Measurements from ENCODE around the gene CD8A.
A peak's percentile ranks its signal among the peaks of the same experiment; 100 is the strongest.

Gene CD8A

GRCh38 chr2:86758405-86758804 is 32.3 kb downstream of the CD8A start:
- no peak for TF ChIP-seq MYC (IDR thresholded peaks at IDR 0.05; ENCODE audit: low read depth, low read length)
- no peak for TF ChIP-seq POLR2A (IDR thresholded peaks at IDR 0.05; ENCODE audit: extremely low read depth, insufficient read length)
- no peak for TF ChIP-seq MAX (IDR thresholded peaks at IDR 0.05; ENCODE audit: low read depth, low read length)
- no peak for TF ChIP-seq CTCF (IDR thresholded peaks at IDR 0.05; ENCODE audit: low read depth, low read length)
- DNase-seq (ENCODE audit: low read depth), result no peak
- H3K4me3 ChIP-seq (ENCODE audit: low read depth, low read length), result no peak overlapping the region

- DNase-seq (ENCODE audit: low read depth), result peak; percentile 9
- H3K4me3 ChIP-seq (ENCODE audit: low read depth, low read length), result no peak overlapping the region
- no peak for TF ChIP-seq MYC (IDR thresholded peaks at IDR 0.05; ENCODE audit: low read depth, low read length)
- no peak for TF ChIP-seq MAX (IDR thresholded peaks at IDR 0.05; ENCODE audit: low read depth, low read length)
- TF ChIP-seq CTCF (IDR thresholded peaks at IDR 0.05; ENCODE audit: low read depth, low read length), result no peak
- no peak for TF ChIP-seq POLR2A (IDR thresholded peaks at IDR 0.05; ENCODE audit: extremely low read depth, insufficient read length)
These were observed 37.1 kb downstream of the CD8A start for GRCh38 chr2:86753606-86754005.

DNA sequence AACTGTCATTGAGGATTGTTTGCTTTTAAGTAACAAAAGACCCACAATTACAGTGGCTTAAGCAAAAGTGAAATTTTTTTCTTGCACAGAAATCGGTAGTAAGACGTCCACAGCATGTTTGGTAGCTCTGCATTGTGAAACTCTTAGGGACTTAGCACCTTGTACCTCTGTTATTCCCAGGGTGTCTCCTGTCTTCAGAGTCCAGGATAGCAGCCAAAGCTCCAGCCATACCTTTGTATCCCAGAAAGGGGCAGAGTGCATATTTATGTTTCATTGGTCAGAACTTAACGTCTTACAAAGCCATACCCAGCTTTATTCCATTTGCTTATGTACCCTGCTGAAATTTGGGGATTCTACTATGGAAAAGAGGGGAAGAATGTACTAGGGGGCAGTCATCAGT is 37.8 kb downstream of the CD8A start:
- no peak overlapping the region for H3K4me3 ChIP-seq (ENCODE audit: low read depth, low read length)
- no peak for DNase-seq (ENCODE audit: low read depth)
- TF ChIP-seq POLR2A (IDR thresholded peaks at IDR 0.05; ENCODE audit: extremely low read depth, insufficient read length) (no peak), MAX (IDR thresholded peaks at IDR 0.05; ENCODE audit: low read depth, low read length) (no peak), MYC (IDR thresholded peaks at IDR 0.05; ENCODE audit: low read depth, low read length) (no peak), CTCF (IDR thresholded peaks at IDR 0.05; ENCODE audit: low read depth, low read length) (no peak)

GRCh38 chr2:86751778-86752177 is 38.9 kb downstream of the CD8A start:
- no peak overlapping the region for H3K4me3 ChIP-seq (ENCODE audit: low read depth, low read length)
- no peak for DNase-seq (ENCODE audit: low read depth)
- TF ChIP-seq POLR2A (IDR thresholded peaks at IDR 0.05; ENCODE audit: extremely low read depth, insufficient read length) (no peak), MYC (IDR thresholded peaks at IDR 0.05; ENCODE audit: low read depth, low read length) (no peak), CTCF (IDR thresholded peaks at IDR 0.05; ENCODE audit: low read depth, low read length) (no peak), MAX (IDR thresholded peaks at IDR 0.05; ENCODE audit: low read depth, low read length) (no peak)

DNA sequence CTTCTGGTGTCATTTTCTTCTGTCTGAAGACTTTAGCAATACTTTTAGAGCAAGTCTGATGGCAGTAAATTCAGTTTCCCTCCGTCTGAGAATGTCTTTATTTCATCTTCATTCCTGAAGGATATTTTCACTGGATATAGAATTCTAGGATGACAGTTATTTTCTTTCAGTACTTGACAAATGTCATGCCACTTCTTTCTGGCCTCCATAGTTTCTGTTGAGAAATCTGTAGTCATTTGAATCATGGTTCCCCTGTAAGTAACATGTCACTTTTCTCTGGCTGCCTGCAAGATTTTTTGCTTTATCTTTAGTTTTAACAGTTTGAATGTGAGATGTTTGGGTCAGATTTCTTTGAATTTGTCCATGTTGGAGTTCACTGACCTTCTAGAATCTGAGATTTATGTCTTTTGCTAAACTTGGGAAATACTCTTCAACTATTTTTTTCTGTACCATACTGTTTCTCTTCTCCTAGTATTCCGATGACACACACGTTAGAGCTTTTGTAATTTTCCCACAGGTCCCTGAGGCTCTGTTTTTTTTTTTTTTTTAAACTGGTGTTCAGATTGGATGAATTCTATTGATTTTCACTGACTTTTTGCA is 40.4 kb downstream of the CD8A start:
- peak; percentile 31 for DNase-seq (ENCODE audit: low read depth)
- H3K4me3 ChIP-seq (ENCODE audit: low read depth, low read length), result no peak overlapping the region
- TF ChIP-seq POLR2A (IDR thresholded peaks at IDR 0.05; ENCODE audit: extremely low read depth, insufficient read length), result no peak
- no peak for TF ChIP-seq MAX (IDR thresholded peaks at IDR 0.05; ENCODE audit: low read depth, low read length)
- TF ChIP-seq CTCF (IDR thresholded peaks at IDR 0.05; ENCODE audit: low read depth, low read length), result no peak
- no peak for TF ChIP-seq MYC (IDR thresholded peaks at IDR 0.05; ENCODE audit: low read depth, low read length)

Data from NB4 (cell line).